Activated CD8-positive, alpha-beta T cell treated with anti-CD3 and anti-CD28 coated beads, Interleukin-2, amount 10 ng/mL, durations not matched to agents 7 days and 5 days (primary cell): ENCODE data around the gene THADA. TPM values are rescaled to one million over a fixed set of nuclear protein-coding genes. Genes with fewer than 3 reads are reported as not detected.

ENCODE experiments used
- ATAC-seq: fragments of 150-1000 bp; cut with Tn5 transposase; one replicate; pipeline ENCODE4 v1.10.0; 2021; ENCODE audit warnings: moderate library complexity
- CTCF ChIA-PET: fragments of 350-600 bp; sonication (Branson Sonifier 250); formaldehyde crosslinking; loops from one replicate; lab custom pipeline; 2021; ENCODE audit warnings: antibody characterized with exemption; lab: Charles Lee
- POLR2A ChIA-PET: fragments of 350-600 bp; sonication (Branson Sonifier 250); formaldehyde crosslinking; loops from one replicate; lab custom pipeline; 2021; ENCODE audit warnings: antibody characterized with exemption; lab: Charles Lee
- DNase-seq: peaks from one replicate; pipeline ENCODE4 v3.0.0-alpha.2; 2020
- H3K27ac Mint-ChIP-seq: one replicate; pipeline ENCODE4 v1.8.0; 2021; ENCODE audit warnings: mild to moderate bottlenecking, mixed read lengths
- H3K27me3 Mint-ChIP-seq: one replicate; pipeline ENCODE4 v1.8.0; 2021; ENCODE audit warnings: low read depth, mixed read lengths
- H3K36me3 Mint-ChIP-seq: one replicate; pipeline ENCODE4 v1.8.0; 2021; ENCODE audit warnings: low read depth, mixed read lengths
- H3K4me1 Mint-ChIP-seq: one replicate; pipeline ENCODE4 v1.8.0; 2021; ENCODE audit warnings: low read depth, mixed read lengths
- H3K4me3 Mint-ChIP-seq: one replicate; pipeline ENCODE4 v1.8.0; 2021; ENCODE audit warnings: mild to moderate bottlenecking, mixed read lengths
- H3K9me3 Mint-ChIP-seq: one replicate; pipeline ENCODE4 v1.8.0; 2022; ENCODE audit warnings: mixed read lengths; ENCODE audit not compliant: insufficient read depth
- total RNA-seq, 2 experiments: library from RNA; stranded (reverse); gene quantifications; one replicate each; pipeline ENCODE4 v1.2.3, GENCODE V29; 2021

The THADA gene
- total RNA-seq, 2 experiments from 2014 or later = 27.0 to 31.9 TPM

DNA sequence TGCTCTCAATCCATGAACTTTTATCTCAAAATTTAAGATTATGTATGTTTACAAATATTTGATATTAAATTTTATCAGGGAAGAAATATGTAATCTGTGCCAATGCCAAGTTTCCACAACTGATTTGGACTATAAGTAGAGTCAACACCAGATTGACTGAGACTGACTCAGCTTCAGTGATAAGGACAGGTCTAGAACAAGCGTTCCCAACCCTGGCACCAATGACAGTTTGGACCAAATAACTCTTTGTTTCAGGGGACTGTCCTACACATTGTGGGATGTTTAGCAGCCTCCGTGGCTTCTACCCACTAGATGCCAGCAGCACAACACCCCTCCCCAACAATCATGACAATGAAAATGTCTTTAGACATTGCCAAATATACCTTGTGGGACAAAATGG is 165.3 kb downstream of the THADA start:
- Mint-ChIP-seq H3K4me1 (peaks cover 22% of the 10 kb centered on the region), H3K27me3 (no peaks in the 10 kb centered on the region), H3K36me3 (peaks cover 26% of the 10 kb centered on the region), H3K27ac (no peak overlapping the region), H3K4me3 (no peak overlapping the region), H3K9me3 (no peaks in the 10 kb centered on the region)
- POLR2A ChIA-PET = no interaction called here
- CTCF ChIA-PET = no interaction called here
- DNase-seq (no peak), ATAC-seq (no peak)

DNA sequence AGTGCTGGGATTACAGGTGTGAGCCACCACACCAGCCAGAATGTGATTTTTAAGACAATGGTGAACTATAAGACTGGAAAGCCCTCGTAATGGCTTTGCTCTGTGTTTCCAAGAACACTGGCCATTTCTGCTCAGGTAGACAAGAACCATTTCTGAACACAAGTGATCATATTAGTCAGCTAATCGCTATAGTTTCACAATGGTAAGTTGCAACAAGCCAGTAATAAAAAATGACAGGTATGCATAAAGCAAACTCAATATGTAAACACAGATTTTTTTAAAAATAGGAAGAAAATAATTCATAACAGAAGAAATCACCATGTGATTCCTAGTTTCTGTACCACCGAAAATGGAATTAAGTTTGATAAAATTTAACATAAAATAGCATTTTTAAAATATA is 166.5 kb downstream of the THADA start:
- Mint-ChIP-seq H3K27me3 (no peaks in the 10 kb centered on the region), H3K4me1 (peaks cover 33% of the 10 kb centered on the region), H3K36me3 (peaks cover 33% of the 10 kb centered on the region), H3K9me3 (no peaks in the 10 kb centered on the region), H3K4me3 (no peak overlapping the region), H3K27ac (no peak overlapping the region)
- POLR2A ChIA-PET = no interaction called here
- ATAC-seq (no peak), DNase-seq (no peak)
- CTCF ChIA-PET = interaction anchor here (0.9 kb wide), 1 partner anchor 200 kb away, joined by 3 read pairs; no protein-coding TSS in a partner anchor

DNA sequence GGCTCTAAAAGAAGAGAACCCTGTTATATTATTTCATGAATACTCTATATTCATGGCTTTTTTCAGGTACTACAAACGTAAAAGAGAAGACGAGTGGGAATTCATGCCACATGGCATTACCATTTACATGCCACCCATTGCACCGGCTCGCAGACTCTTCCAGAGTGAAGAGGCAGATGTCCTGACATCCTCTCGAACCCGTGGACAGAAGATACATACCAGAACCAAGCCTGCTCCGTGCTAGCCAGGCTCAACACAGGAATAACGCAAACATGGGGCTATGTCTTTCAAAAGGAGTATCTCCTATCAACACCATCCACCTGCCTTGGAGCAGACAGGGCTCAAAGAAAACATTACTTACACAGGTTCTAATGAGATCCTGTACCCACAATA is 168.8 kb downstream of the THADA start:
- POLR2A ChIA-PET = interaction anchor here (1.0 to 1.1 kb wide), 2 partner anchors 134 to 201 kb away, joined by 3 to 7 read pairs; partner anchors contain the start of gene ZFP36L2
- Mint-ChIP-seq H3K36me3 (peaks cover 36% of the 10 kb centered on the region), H3K27ac (peak overlapping the region; percentile 85), H3K4me1 (peaks cover 42% of the 10 kb centered on the region), H3K4me3 (peak overlapping the region; percentile 8), H3K9me3 (no peaks in the 10 kb centered on the region), H3K27me3 (no peaks in the 10 kb centered on the region)
- CTCF ChIA-PET = interaction anchor here (0.7 to 2.2 kb wide), 9 partner anchors 13 to 198 kb away, joined by 3 to 10 read pairs (median 3); no protein-coding TSS in a partner anchor
- DNase-seq (no peak), ATAC-seq (no peak)

DNA sequence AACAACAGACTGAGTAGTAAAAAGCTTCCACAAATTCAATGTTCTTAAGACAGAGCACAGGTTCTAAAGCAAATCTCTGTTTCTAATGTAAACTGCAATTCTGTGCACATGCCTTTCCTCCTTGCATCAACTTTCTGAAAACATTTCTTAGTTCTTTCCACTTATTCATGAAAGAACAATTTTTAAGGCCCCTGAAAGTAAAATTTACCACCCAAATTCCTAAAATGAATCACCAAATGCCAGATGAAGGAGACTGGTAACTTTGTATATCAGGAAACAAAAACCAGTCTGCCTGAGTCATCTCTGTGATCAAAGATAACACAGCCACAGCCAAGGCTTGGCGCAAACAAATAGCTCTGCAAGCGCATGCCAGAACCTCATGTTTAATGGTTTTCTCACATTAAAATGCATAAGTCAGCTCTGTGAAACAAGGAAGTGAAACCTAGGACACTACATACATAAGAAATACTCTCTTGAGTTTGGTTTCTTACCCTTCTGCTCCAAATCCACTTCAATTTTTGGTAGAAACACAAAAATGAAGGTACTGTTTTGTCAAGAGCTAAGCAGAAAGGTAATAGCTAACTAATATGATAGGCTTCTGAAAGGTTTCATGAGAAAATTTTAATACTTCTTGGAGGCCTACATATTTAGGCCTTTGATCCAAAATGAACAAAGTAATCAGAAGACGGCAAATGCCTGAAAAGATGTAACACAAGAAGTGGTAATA is 169.4 kb downstream of the THADA start:
- ChIA-PET POLR2A (interaction anchor here (1.0 to 1.1 kb wide), 2 partner anchors 133 to 201 kb away, joined by 3 to 7 read pairs; partner anchors contain the start of gene ZFP36L2), CTCF (interaction anchor here (0.7 to 2.2 kb wide), 10 partner anchors 13 to 197 kb away, joined by 3 to 10 read pairs (median 3); no protein-coding TSS in a partner anchor)
- H3K4me3 Mint-ChIP-seq = peak overlapping the region; percentile 34

DNA sequence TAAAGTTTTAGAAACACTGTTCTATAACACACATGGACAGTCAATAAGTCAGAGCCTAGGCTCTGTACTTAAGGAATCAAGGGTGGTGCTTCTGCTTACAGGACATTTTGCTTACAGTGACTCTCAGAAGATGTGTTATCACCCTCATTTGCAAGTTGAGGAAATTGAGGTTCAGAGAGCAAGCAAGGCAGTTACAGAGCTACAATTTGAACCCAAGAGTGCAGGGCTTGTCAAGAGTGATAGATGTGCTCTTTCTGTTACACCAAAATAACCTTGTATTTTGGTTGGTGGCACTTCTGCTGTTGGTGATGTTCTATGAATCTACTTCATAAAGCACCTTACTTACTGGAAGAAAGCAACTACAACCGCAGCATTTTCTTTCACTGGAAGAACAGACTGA is 170.2 kb downstream of the THADA start:
- no peaks in the 10 kb centered on the region for H3K27me3 Mint-ChIP-seq
- H3K27ac Mint-ChIP-seq = peak overlapping the region; percentile 67
- no peak overlapping the region for H3K4me3 Mint-ChIP-seq
- DNase-seq (no peak), ATAC-seq (no peak)
- peaks cover 42% of the 10 kb centered on the region for H3K4me1 Mint-ChIP-seq
- H3K36me3 Mint-ChIP-seq = peaks cover 39% of the 10 kb centered on the region
- H3K9me3 Mint-ChIP-seq = no peaks in the 10 kb centered on the region
- POLR2A ChIA-PET = no interaction called here
- CTCF ChIA-PET = interaction anchor here (0.6 to 2.2 kb wide), 4 partner anchors 18 to 79 kb away, joined by 3 to 10 read pairs (median 3); no protein-coding TSS in a partner anchor

More for the DNA sequence above, 169.4 kb downstream of the THADA start:
- Mint-ChIP-seq H3K9me3 (no peaks in the 10 kb centered on the region), H3K4me1 (peaks cover 42% of the 10 kb centered on the region), H3K27me3 (no peaks in the 10 kb centered on the region), H3K27ac (peak overlapping the region; percentile 85), H3K36me3 (peaks cover 39% of the 10 kb centered on the region)
- DNase-seq (peak; percentile 87), ATAC-seq (peak; percentile 97)

DNA sequence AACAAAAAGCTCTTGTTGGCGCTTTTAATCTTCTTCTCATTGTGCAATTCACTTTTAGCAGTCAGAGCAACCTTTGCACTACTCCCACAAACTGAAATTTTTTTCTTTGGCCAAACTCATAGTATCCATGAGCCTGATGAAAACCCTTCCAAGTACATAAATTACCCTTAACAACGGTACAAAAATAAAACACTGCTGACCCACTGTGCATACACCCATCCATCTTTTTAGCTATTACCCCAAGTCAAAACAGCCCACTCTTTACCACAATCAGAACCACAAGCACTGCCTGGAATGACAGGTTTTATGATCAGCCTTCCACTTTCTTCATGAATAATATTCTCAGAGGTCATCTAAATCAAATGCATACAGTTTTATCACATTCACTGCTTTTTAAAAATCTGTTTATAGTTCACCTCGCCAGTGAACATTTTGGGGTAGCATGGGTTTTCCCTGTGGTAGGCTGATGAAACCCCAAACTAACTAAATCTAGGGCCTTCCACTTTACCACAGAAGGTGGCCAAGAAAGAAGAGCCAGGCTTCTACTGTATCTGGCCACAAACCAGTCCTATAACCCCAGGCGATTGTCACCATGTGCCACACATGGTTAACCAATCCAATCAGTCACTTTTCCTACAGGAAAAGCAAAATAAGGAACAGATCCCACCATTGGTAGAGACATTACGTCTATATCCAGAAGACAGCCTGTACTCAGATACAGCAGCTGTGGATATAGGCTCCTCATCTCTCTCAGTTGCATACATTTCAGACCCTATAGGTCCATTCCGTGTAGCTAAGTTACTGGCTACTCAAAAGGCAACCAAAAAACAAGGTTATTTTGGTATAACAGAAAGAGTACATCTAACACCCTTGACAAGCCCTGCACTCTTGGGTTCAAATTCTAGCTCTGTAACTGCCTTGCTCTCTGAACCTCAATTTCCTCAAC is 171.3 kb downstream of the THADA start:
- POLR2A ChIA-PET = no interaction called here
- Mint-ChIP-seq H3K9me3 (no peaks in the 10 kb centered on the region), H3K4me1 (peaks cover 42% of the 10 kb centered on the region), H3K27me3 (no peaks in the 10 kb centered on the region), H3K36me3 (peaks cover 38% of the 10 kb centered on the region), H3K4me3 (no peak overlapping the region), H3K27ac (no peak overlapping the region)
- DNase-seq = no peak
- CTCF ChIA-PET = interaction anchor here (0.9 to 2.2 kb wide), 6 partner anchors 28 to 449 kb away, joined by 3 to 10 read pairs (median 4); no protein-coding TSS in a partner anchor
- no peak for ATAC-seq

DNA sequence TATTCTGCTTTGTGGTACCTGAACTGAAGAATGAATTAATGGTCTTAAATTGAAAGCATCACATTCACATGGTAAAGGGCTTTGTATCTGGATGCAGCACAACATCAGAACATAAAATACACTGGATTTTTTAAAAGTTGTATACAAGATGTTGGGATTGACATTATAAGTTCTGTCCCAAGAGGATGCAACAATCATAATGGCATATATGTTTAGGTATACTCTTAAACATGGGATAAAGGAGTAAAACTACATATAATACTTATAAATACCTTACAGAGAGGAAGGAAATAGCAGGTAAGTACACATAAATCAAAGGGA is 171.9 kb downstream of the THADA start:
- H3K36me3 Mint-ChIP-seq = peaks cover 40% of the 10 kb centered on the region
- no peaks in the 10 kb centered on the region for H3K27me3 Mint-ChIP-seq
- ATAC-seq (no peak), DNase-seq (no peak)
- H3K4me3 Mint-ChIP-seq = no peak overlapping the region
- no peak overlapping the region for H3K27ac Mint-ChIP-seq
- POLR2A ChIA-PET = no interaction called here
- no peaks in the 10 kb centered on the region for H3K9me3 Mint-ChIP-seq
- H3K4me1 Mint-ChIP-seq = peaks cover 42% of the 10 kb centered on the region
- CTCF ChIA-PET = interaction anchor here (1.0 to 1.8 kb wide), 3 partner anchors 29 to 195 kb away, joined by 3 to 6 read pairs (median 4); no protein-coding TSS in a partner anchor

DNA sequence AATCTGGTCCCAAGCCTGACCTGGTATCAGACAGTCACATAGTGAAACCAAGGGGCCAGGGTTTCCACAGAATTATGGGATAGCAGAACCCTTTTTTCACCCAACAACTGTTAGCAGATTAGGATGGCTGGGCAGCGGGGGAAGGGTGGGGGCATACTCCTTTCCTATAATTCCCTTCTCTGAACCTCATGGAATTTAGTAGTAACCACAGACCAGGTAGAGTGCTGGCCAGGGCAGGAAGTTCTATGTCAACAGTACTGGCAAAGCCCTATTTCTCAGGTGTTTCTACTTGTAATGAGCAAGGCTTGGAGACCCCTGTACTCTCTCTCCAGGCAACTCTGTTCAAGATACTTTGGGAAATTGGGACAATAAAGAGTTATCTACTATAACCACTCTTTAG is 174.6 kb downstream of the THADA start:
- H3K9me3 Mint-ChIP-seq = no peaks in the 10 kb centered on the region
- peaks cover 23% of the 10 kb centered on the region for H3K36me3 Mint-ChIP-seq
- DNase-seq (no peak), ATAC-seq (no peak)
- CTCF ChIA-PET = no interaction called here
- peaks cover 26% of the 10 kb centered on the region for H3K4me1 Mint-ChIP-seq
- H3K4me3 Mint-ChIP-seq = no peak overlapping the region
- H3K27me3 Mint-ChIP-seq = no peaks in the 10 kb centered on the region
- POLR2A ChIA-PET = no interaction called here
- H3K27ac Mint-ChIP-seq = no peak overlapping the region

DNA sequence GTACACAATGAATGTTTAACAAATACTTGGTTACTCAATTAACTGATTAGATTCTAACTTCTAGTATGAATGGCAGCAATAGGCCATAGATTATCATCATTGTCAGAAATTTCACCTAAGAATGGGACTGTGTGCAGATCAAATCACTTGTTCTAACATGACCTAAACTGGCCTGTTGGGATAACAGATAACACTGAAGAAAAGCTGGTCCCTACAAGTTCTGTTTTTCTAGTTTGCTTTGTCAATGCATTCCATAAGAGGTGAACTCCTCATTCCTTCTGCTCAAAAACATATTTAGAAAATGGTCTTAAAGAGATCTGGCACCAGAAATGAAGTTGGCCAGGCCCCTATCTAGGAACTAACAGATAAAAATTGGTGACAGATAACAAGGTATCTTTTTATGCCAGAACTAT is 175.4 kb downstream of the THADA start:
- DNase-seq (no peak), ATAC-seq (no peak)
- no peaks in the 10 kb centered on the region for H3K27me3 Mint-ChIP-seq
- peaks cover 23% of the 10 kb centered on the region for H3K36me3 Mint-ChIP-seq
- POLR2A ChIA-PET = no interaction called here
- H3K27ac Mint-ChIP-seq = no peak overlapping the region
- H3K4me3 Mint-ChIP-seq = no peak overlapping the region
- peaks cover 19% of the 10 kb centered on the region for H3K4me1 Mint-ChIP-seq
- CTCF ChIA-PET = no interaction called here
- H3K9me3 Mint-ChIP-seq = no peaks in the 10 kb centered on the region

DNA sequence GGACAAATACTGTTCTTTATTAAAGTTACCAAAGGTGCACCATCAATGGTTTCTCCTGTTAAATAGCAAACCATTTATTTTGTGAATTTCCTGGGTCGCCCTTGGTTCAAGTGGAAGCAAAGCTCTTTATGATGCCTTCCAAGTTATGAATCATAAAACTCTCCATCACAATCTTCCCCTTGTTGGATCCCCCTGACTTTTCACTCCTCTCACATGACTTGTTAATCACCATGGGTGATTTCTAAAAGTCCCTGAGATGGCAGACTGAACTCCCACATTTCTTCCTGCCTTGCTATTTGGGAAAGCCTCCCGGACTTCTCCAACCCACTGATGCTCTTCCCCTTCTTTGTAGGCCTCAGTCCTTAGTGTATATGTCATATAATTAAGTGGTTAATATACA is 176.0 kb downstream of the THADA start:
- POLR2A ChIA-PET = no interaction called here
- peaks cover 14% of the 10 kb centered on the region for H3K4me1 Mint-ChIP-seq
- DNase-seq (no peak), ATAC-seq (no peak)
- no peak overlapping the region for H3K4me3 Mint-ChIP-seq
- no peaks in the 10 kb centered on the region for H3K9me3 Mint-ChIP-seq
- peaks cover 20% of the 10 kb centered on the region for H3K36me3 Mint-ChIP-seq
- H3K27me3 Mint-ChIP-seq = no peaks in the 10 kb centered on the region
- CTCF ChIA-PET = no interaction called here
- H3K27ac Mint-ChIP-seq = no peak overlapping the region

DNA sequence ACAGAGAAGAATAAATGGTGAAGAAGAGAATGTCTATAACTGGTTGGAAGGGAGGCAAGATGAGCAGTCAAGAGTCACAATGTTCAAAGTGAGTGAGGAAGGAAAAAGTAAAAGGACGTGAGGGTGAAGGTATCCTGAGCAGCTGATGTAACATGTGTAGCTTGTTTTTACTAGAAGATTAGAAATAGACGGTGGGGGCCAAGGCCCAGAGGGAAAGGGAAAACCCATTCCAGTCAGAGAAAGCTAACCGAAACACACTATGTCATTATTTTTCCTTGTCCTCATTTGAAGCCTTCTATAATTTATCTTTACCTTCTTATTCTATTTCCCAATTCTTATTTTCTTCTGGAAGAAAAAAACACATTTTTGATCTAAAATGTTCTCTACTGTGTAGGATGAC is 176.6 kb downstream of the THADA start:
- ATAC-seq = no peak
- H3K4me3 Mint-ChIP-seq = no peak overlapping the region
- no peak for DNase-seq
- ChIA-PET POLR2A (no interaction called here), CTCF (no interaction called here)
- H3K4me1 Mint-ChIP-seq = peaks cover 8% of the 10 kb centered on the region
- H3K36me3 Mint-ChIP-seq = peaks cover 15% of the 10 kb centered on the region
- no peaks in the 10 kb centered on the region for H3K27me3 Mint-ChIP-seq
- H3K9me3 Mint-ChIP-seq = no peaks in the 10 kb centered on the region
- no peak overlapping the region for H3K27ac Mint-ChIP-seq
